GM18951 (cell line): Measurements from ENCODE around the gene ERICH6.

Experiments used
- POLR2A ChIP-seq: IDR thresholded peaks from 4 replicates; pipeline ENCODE4 v1.6.1; 2011; ENCODE audit warnings: mild to moderate bottlenecking; ENCODE audit not compliant: insufficient read length, insufficient read depth; ENCODE audit errors: extremely low read depth
- in situ Hi-C: fragments of 300-500 bp; cut with MboI; formaldehyde crosslinking; loops from one replicate; pipeline ENCODE4 v1.12.0; 2022; ENCODE audit warnings: low sequenced_read_pairs, mixed read lengths, inconsistent platforms; ENCODE audit not compliant: unreplicated experiment

ERICH6 gene

GRCh38 chr3:150682824-150683223 is 20.9 kb downstream of the ERICH6 start:
- in situ Hi-C loops: no loop called here
- no peak for TF ChIP-seq POLR2A

GRCh38 chr3:150682279-150682678 is 21.4 kb downstream of the ERICH6 start:
- no peak for TF ChIP-seq POLR2A
- in situ Hi-C loops: no loop called here

- in situ Hi-C loops: no loop called here
- TF ChIP-seq POLR2A: no peak
These were observed 22.7 kb downstream of the ERICH6 start for GRCh38 chr3:150681057-150681456.

- in situ Hi-C loops: no loop called here
- TF ChIP-seq POLR2A: no peak
These were observed 23.2 kb downstream of the ERICH6 start for GRCh38 chr3:150680562-150680961.

- in situ Hi-C loops: no loop called here
- TF ChIP-seq POLR2A: no peak
These were observed 28.1 kb downstream of the ERICH6 start for GRCh38 chr3:150675587-150675986.

GRCh38 chr3:150673966-150674365 is 29.8 kb downstream of the ERICH6 start:
- TF ChIP-seq POLR2A: no peak
- in situ Hi-C loops: no loop called here

- no peak for TF ChIP-seq POLR2A
- in situ Hi-C loops: no loop called here
These were observed 37.6 kb downstream of the ERICH6 start for GRCh38 chr3:150666167-150666566.

GRCh38 chr3:150663461-150663860 is 40.3 kb downstream of the ERICH6 start:
- in situ Hi-C loops: no loop called here
- TF ChIP-seq POLR2A: no peak

GRCh38 chr3:150662410-150663200 is 41.1 kb downstream of the ERICH6 start:
- TF ChIP-seq POLR2A: no peak

GRCh38 chr3:150656316-150656715 is 47.4 kb downstream of the ERICH6 start:
- in situ Hi-C loops: no loop called here
- no peak for TF ChIP-seq POLR2A

More at GRCh38 chr3:150662410-150663200, 41.1 kb downstream of the ERICH6 start:
- in situ Hi-C loops: no loop called here

- no peak for TF ChIP-seq POLR2A
- in situ Hi-C loops: no loop called here
These were observed 50.6 kb downstream of the ERICH6 start for GRCh38 chr3:150653110-150653561.

GRCh38 chr3:150640256-150640655 is 63.5 kb downstream of the ERICH6 start:
- TF ChIP-seq POLR2A: no peak
- in situ Hi-C loops: no loop called here

- in situ Hi-C loops: no loop called here
- no peak for TF ChIP-seq POLR2A
These were observed 64.5 kb downstream of the ERICH6 start for GRCh38 chr3:150639262-150639661.

- no peak for TF ChIP-seq POLR2A
- in situ Hi-C loops: no loop called here
These were observed 67.5 kb downstream of the ERICH6 start for GRCh38 chr3:150636258-150636657.
